ENCODE data around the gene DNAJC25.

The DNAJC25 gene

GRCh38 chr9:111691672-111692329, 60.7 kb downstream of the DNAJC25 start:
- peak; percentile 15 for DNase-seq (ENCODE audit: extremely low read depth, low read depth)
- TF ChIP-seq CTCF (IDR thresholded peaks at IDR 0.05; ENCODE audit: low read depth, low read length), result peak; percentile 38

GRCh38 chr9:111696796-111697195, 65.7 kb downstream of the DNAJC25 start:
- DNase-seq (ENCODE audit: extremely low read depth, low read depth), result no peak
- no peak for TF ChIP-seq CTCF (IDR thresholded peaks at IDR 0.05; ENCODE audit: low read depth, low read length)

GRCh38 chr9:111700776-111701175, 69.6 kb downstream of the DNAJC25 start:
- TF ChIP-seq CTCF (IDR thresholded peaks at IDR 0.05; ENCODE audit: low read depth, low read length), result no peak
- no peak for DNase-seq (ENCODE audit: extremely low read depth, low read depth)
